8988T (cell line): Measurements from ENCODE around the gene ADAM33.

Experiments
- DNase-seq: peaks from one replicate; pipeline ENCODE4 v3.0.0; 2011

ADAM33 gene

DNA sequence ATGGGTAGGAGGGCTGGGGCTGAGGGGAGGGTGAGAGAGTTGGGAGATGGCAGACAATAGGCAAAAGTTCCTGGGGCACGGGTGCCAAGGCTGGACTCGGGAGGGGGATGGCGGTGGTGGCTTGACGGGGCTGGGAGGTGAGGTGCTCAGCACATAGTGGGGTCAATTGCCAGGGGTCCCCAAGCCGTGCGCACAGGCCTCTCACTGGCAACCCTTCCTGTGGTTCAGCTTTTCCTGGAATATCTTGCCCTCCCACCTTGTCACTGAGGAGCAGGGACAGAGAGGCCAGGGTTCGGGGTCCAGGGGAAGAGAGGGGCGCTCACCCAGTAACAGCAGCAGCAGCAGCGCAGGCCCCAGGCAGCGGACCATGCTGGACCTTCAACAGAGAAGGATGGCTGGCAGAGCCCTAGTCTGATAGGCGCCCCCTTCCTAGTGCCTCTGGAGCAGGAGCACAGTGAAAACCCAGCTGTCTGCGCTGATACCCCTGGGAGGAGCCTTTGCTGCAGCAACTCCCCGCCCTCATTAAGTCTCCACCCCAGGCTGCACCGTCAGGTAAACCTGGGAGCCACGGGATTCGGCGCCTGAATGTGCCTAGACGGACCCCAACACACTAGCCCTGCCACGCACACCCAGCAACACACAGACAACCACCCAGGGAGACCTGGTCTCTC lies 18.6 kb downstream of the ADAM33 start, which contains the start of gene GFRA4:
GFRA4 (minus strand) TSS at position 369 of the 671 bp plus-strand sequence; CDS start at position 369, 0 bp downstream.
- DNase-seq, result no peak

DNA sequence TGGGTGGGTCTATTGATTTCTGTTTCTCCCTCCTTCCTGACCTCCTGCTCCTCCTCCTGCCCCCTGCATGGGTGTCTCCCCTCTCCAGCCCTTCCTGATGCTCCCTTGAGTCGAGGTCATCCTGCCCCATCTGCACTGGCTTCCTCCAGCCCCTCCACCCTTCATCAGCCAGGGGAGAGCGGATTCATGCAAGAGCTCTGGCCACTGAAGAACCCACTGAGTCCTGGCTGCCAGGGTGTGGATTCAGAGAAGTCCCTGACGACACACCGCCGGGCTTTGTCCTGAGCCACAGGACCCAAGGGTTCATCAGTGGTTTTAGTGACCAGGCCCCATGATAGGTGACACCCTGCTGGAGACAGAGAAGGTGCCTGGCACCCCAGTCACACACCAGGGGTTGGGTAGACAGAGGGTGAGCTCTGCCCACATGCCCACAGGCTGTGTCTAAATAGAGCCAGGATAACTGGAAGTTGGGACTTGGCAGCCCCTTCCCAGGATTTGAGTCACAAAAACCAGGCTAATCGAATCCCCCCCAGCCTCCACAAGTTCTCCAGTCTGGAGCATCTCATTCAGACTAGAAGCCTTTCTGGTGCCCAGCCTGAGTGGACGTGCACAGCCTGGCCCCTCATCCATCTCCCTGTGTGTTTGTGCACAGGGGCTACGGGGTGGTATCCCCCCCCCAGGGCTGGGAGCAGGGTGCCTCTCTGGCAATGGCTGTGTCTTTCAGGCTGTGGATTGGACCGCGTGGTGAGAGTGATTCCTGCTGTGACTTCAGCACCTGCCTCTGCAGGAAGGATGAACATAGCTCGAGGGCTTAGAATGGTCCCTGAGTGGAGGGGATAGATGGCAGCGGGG lies 19.8 kb downstream of the ADAM33 start:
- DNase-seq, result no peak

DNA sequence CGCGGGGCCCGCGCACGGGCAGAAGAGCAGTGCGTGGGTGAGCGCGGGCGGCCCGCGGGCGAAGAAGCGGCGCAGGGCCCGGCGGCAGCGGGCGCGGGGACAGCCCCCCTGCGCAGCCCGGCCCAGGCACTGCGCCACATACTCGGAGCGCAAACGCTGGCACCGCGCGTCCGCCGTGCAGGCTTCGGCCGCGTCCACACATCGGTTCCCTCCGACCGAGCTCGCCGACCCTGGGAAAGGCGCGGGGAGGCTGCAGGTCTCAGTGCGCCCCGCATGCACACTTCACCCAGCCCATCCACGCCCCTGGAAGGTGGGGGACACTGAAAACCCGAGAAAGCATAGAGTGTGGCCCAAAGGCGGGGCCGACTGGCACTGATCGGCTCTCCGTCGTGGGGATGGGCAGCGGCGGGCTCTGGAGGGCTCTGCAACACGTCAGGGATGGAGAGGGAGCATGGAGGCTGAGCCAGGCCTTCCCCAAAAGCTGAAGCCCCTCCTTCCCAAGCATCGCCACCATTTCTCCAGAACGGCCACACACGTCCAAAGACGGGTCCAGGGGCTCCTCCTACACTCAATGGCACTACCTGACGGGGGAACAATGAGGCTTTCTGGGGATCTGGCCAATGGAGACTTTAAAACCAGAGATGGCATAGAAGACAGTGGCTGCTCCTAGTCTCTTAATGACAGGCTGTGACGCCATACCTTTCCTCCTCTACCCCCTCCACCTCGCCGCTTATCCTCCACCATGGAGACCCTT lies 20.6 kb downstream of the ADAM33 start:
- no peak for DNase-seq

DNA sequence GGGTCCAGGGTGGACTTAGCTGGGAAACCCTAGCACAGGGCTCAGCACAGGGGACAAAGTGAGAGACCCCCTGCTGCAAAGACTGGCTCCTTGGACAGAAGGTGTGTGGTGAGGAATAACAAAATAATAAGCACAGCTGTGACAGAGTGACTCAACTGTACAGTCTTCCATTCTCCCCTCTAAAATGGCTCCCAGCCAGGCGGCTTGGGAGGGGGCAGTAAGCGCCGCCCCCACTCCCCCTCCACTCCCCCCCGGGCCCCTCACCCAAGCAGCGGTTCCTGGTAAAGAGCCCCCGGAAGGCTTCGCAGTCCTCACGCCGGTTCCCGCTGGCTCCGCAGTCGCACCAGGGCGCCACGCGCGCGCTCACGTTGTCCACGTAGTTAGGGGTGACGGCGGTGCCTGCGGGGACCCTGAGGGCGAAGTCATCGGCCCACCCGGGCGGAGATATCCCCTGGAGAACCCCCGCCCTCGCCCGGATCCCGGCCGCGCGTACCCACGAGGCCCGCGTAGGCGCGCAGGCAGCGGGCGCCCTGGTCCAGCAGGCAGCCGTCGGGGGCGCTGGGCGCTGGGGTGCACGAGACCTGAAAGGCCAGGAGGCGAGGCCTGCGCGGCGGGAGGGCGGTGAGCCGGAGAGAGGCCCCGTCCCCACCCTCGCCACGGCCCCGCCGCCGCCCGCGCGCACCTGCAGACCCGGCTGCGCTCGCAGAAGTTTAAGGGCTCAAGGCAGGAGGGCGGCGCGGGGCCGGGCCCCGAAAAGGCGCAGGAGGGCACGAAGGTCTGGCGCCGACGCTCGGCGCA lies 21.3 kb downstream of the ADAM33 start:
- DNase-seq, result no peak

DNA sequence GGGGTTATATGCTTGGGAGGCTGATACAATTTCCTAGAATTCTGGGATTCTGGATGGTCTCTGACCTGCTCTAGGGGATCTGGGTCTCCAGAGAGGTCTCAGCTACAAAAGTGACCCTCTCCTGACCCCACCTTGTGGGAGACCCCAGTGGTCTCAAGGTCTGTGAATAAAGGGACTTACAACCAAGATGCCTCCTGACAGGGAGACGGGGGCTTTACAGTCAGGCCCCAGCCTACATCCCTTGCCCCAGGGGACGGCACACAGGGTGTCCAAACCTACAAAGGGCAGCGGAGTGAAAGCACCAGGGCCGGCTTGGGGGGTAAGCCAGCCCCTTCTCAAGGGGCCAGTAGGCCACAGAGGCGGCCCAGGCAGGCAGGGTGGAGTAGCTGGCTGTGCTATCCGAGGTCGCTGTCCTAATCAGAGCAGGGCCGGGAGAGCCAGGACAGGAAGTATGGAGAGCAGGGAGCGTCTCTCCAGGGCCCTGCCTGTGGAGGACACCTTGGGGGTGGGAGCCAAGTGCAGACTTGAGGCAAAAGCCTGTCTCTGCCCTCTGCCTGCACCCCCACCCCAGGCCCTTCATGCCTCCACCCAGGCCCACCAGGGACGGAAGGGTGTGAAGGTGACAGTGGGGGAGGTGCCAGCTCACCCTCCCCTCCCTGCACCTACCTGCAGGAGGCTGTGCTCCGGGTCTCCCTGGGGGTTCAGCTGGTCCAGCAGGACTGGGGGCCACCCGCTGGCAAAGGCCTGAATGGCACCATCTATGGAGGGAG lies 22.1 kb downstream of the ADAM33 start:
- DNase-seq, result peak; percentile 51

DNA sequence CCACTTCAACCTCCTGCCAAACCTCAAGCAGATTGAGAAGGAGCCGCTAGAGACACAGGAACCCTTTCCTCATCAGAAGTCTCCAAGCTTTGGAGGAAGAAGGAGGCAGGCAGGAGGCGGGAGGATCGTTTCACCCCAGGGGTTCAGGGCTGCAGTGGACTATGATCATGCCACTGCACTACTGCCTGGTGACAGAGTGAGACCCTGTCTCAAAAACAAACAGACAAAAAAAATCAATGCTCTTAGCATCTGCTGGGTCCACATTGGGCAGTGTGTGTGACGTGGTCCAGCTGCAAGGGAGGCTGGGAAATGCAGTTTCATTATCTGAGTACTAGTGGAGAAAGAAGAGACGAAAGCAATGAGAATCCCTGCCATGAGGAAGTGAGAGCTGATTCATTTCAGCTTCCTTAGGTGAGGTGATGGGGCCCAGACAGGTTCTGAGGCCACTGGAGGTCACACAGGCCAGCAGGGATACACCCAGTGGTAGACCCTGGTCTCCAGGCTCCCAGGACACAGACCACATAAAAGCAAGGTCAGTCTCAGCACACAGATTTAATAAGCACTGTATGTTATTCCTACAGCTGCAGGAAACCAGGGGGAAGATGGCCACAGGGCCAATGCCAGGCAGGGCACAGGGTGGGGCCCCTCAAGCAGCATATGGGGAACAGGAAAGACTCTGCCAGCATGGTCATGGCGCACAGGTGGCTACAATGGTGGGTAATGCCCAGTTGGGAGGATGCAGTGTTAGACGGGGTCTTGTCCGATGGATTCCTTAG lies 22.9 kb downstream of the ADAM33 start:
- DNase-seq, result no peak

DNA sequence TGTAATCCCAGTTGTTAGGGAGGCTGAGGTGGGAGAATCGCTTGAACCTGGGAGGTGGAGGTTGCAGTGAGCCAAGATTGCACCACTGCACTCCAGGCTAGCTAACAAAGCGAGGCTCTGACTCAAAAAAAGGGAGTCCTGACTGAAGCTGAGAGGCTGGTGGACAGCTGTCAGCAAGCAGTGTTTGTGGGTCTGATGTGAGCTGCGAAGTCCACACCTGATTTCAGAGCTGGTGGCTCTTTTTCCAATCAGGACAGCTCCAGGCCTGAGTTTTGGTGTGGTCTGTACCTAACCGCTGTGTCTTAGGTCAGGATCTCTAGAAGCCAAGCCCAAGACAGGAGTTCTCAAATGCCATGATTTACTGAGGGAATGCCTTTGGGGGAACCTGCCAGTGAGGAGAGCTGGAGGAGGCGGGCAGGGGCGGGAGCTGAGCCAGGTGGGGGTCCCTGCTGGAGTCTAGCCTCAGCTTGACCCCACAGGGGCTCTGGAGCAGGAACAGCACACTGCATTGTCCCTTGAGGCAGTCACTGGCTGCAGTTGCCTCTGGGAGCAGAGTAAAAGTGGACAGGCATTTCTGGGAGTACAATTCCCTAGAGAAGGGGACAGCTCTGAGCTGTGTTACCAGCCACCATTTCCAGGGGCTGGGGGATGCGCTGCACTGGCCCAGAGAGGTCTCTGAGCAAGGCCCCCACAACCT lies 23.6 kb downstream of the ADAM33 start:
- no peak for DNase-seq

DNA sequence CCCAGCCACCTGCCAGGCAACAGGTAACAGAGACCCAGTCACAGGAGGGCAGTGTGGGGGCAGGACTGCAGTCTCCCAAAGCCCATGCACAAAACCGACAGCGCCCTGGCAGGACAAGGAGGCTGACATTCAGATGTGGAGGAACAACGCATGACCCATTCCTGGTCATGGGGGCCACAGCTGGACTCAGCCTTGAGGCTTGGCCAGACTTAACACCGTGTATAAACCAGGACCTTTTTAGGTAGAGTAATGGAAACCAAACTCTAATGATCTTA lies 26.7 kb downstream of the ADAM33 start:
- no peak for DNase-seq

DNA sequence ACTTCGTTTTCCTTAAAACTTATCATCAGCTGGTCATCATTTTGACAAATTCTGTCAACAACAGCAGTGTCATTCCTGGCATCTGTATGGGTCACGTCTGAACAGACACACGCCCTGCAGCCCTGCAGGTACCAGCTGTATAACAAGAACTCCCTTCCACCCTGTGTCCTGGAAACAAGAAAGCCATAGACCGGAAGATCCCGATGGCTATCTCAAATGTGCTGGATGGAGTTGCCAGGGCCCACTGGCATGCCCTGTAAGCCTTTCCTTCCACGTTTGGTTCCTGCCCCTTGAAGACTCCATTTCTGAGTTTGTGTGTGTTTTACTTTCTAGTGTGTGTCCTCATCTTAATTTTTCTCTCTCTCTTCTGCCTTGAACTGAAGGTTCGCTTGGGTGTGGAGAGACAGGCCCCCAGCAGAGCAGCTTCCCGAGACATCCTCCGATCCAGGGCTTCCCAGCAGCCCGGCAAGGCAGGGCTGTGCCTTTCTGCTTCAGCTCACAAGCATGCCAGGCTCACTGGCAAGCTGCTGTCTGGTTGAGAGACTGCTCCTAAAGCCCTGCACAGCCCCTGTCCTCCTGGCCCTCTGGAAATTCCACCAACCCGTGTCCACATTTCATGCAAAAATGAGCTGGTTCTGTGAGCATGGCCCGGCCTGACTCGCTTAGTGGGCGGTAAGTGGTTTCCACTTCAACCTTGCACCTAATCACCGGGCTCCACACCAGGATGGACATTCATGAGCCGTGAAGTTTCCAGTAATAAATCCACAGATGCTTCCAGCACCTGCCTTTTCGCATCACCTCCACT lies 27.3 kb downstream of the ADAM33 start:
- DNase-seq, result no peak

DNA sequence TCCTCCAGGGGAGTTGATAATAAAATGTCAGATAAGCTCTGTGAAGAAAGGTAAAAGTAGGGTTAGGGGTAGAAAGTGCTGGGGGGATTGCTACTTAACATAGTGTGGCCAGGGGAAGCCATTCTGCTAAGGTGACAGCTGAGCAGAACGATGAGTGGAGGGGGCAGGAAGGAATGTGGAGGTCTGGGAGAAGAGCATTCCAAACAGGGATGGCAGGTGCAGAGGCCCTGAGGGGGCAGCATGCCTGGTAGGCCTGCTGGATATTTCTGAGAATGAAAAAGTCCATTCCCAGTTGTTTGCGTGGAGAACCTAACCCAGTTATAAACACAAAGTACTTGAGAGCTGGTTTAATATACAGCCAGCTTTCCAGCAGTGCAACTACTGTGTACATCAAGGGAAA lies 27.9 kb downstream of the ADAM33 start:
- DNase-seq, result no peak

DNA sequence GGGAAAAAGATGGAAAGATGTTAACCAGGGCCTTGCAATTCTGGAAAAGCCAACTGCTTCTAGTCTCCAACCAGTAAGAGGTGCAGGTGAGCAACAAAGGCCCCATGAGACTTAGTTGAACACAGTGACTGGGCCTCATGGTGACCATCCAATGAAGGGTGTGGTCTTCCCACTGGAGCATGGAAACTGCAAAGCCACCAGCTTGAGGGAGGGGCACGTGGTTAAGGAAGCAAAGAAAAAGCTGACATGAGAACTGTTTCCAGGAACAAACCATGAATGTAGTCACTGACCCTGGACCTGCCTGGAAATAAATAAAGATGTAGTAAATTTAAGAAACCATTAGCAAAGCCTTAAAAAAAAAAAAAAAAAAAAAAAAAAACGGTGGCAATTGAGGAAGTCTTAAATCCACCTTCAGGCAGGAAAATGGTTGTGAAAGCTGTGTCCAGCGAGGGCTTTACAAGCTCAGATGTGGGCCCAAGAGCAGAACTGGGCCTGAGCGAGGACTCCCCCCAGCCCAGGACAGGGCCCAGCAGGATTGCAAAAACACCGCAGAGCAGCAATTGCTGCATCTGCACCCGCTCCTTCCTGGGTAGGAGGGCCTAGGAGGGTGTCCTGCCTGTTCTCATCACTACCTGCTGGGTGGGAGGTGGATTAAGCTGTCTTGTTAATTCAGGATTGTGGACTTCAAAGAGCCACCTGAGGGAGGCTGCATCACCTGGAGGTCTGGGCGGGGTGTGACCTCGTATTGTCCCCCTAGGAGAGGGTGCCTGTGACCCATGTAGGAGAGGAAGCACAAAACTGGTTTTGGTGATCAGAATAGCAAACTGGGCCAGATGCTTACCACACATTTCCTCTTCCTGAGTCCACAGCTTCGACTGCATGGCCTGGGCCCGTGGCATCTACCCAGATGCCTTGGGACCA lies 28.9 kb downstream of the ADAM33 start:
- no peak for DNase-seq

DNA sequence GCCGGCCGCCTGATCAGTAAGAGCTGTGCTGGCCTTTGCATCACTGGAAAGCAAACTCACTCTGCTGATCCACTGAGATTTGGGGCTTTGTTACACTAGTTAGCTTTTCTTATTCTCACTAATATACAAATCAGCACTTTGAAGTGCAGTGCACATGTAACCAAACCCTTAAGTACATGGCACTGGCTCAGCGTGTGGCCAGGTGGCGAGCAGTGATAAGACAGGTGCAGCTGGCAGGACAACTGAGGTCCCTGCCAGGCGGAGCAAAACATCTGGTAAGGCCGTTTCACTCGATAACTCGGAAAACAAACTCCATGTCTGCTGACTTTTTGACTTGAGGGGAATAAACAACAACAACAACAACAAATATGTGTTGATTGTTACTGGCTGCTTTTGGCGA lies 29.6 kb downstream of the ADAM33 start:
- DNase-seq, result no peak

DNA sequence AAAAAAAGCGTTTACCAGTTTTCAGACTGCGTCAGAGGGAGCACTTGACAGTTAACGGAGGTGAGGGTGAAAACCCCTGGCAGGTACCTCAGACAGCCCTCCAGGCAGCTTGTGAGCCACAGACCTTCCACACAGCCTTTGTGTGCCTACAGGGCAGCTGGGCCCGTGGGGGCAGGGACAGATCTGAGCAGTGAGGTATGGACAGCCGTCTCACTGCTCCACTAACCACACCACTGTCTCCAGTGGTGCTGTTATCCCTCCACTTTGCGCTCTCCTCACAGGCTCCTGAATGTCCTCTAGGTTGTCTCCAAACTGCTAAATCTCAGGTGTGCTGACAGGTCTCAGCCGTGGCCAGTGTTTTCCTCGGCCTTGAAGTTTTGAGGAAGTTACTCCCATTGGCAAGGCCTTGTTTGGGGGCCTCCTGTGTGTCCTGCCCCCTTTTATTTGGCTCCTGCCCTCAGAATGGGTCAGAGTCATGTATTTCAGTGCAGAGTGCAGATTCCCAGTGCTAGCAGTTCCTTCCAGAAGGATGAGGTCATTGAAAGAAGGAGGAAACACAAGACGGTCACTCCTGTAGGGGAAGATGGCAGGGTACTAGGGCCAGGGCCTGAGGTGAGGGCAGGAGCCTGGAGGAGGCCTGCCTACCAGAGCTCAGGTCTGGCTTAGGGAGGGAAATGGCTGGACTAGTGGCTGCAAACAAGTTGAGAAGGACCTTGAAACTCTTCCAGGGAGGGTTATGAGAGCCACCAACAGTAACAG lies 30.4 kb downstream of the ADAM33 start:
- no peak for DNase-seq

DNA sequence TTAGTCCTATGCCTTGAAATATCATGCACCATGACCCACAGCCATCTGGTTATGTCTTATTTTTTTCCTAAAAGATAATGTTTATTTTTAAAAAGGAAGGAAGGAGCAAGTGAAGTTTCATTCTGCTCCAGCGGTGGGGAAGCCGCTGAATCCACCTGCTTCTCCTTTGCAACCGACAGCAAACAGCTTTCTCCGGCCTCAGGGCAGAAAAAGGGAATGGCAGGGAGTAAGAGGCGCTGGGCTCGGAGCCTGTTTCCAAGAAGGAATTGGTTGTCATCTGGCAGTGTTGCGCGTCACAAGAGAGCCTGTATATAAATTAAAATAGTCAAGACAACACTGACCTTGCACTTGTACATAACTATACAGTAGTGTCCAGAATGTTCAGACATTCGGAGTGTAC lies 32.9 kb downstream of the ADAM33 start:
- no peak for DNase-seq

DNA sequence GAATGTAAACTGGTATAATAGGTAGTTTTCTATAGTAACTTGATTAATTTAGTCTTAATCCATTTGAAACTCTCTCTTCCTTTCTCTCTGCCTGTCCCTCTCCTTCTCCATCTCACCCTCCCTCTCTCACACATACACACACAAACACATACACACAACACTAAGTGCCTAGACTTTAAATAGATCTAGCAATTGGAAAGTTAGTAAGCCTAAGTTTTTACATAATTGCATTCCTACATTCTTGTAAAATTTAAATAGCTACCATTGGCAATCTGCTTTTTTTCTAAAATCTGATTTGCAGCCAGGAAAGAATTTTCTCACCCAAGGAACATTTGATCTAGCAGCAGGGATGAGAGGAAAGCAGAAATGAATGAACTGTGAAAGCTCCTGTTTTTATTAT lies 34.3 kb downstream of the ADAM33 start:
- DNase-seq, result no peak

DNA sequence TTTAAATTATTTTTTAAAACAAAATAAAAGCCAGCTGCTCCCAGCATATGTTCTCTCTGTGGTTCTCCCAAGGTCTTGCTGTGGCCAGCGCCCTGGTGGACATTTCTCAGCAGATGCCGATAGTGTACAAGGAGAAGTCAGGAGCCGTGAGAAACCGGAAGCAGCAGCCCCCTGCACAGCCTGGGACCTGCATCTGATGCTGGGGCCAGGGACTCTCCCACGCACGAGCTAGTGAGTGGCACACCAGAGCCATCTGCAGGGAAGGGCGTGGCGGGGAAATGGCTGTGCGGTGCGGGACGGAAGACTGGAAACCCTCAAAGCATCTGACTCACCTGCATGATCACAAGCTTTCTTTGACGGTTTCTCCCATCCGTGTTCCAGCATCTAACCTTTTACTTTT lies 35.2 kb downstream of the ADAM33 start:
- no peak for DNase-seq

DNA sequence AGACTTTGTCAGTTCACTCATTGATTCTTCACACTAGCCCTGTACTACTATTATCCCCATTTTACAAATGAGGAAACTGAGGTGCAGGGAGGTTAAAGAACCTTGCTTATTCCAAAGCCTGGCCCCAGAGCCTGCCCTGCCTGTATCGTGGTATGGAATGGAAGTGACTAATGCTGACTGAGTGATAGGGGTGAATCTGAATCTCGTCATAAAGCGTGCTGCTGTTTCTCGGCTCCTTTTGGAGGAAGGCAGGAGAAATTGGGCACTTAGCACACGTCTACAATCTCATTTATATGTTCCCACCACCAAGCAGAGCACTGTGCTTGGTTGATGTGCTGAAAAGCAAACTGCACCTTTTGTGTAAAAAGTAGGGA lies 35.8 kb downstream of the ADAM33 start:
- no peak for DNase-seq
